NCI-H69 (cell line): ENCODE results near the gene KANTR.
"Not testable (repeated sequence)": the region's sequence is repeated elsewhere in the genome, so short reads cannot be mapped to it uniquely, and the experiment has no call there.

Experiments used
- DNase-seq: peaks from one replicate; lab custom pipeline; 2025; lab: John Stamatoyannopoulos, UW

The KANTR gene

DNA sequence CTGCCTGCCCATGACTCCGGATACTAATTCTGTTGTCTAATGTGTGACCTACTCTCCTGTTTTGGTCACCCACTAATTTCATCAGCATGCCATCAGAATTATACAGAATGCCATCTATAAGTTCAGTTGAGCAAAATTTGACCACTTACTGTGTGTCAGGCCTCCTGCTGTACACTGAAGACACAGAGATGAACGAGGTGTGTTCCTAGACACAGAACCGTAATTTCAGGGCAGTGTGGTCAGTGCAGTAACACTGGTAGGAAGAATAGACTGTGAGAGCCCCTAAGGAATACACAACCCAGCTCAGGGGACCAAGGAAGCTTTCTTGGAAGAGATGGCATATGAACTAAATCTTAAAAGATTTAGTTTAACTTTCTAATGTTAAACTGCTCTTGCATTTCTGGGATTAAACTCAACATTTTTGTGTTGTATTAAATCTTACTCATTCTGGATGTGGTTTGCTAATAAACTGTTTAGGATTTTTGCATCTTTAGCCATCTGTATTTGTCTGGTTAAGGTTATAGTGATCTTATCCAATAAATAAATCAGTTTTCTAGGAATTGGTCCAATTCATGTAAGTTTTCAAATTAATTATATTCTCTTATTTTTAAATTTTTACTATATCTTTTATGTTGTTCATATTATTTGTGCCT lies 34.3 kb downstream of the KANTR start:
- no peak for DNase-seq

DNA sequence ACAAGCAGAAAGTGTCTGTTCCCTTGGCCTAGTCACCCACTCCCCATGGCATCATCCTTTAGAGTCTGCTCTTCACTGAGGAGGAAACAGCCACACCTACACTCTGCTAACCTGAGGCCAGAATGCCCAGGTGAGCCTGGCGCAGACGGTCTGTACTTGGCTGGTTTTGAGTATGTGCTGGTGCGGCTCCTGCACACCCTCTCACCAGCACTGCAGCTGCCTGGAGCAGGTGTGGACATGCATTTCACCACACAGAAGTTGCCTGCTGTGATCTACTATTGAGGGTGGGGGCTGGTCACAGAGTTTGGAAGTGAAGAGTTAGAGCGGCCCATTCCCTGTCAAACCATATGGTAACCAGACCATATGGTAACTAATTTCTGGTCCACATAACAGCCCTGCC lies 39.5 kb downstream of the KANTR start:
- peak; percentile 0 for DNase-seq

DNA sequence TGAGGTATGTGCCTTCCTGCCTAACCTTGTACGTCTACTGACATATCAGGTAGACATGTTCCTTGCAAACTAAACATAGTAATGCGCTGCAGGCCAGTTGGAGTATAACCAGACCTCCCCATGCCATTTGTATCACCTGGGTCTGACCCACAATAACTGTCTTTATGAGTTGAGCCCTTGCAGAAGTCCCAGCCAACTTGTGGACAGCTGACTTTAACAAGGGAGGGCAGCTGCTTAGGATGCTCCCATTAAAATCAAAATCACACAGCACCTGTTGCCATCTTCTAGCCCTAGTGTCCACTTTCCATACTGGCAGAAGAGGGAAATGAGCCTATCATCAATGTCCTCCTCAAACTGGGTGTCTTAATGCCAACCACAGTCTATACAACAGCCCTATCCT lies 41.6 kb downstream of the KANTR start:
- DNase-seq: no peak

DNA sequence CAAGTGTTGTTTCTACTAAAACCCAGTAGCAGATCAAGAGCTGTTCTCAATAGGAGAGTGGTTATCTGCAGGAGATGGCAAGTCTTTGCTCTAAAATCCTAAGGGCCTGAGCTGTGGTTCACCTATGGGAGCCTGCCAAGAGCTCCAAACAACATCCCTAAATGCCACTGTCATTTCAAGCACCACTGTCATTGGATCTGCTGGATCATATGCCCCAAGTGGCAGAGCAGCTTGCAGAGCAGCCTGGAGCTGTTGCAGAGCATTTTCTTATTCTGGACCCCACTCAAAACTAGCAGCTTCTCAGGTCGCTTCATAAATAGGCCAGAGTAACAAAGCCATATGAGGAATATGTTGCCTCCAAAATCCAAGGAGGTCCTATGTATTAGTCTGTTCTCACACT lies 59.6 kb downstream of the KANTR start:
- DNase-seq: no peak

DNA sequence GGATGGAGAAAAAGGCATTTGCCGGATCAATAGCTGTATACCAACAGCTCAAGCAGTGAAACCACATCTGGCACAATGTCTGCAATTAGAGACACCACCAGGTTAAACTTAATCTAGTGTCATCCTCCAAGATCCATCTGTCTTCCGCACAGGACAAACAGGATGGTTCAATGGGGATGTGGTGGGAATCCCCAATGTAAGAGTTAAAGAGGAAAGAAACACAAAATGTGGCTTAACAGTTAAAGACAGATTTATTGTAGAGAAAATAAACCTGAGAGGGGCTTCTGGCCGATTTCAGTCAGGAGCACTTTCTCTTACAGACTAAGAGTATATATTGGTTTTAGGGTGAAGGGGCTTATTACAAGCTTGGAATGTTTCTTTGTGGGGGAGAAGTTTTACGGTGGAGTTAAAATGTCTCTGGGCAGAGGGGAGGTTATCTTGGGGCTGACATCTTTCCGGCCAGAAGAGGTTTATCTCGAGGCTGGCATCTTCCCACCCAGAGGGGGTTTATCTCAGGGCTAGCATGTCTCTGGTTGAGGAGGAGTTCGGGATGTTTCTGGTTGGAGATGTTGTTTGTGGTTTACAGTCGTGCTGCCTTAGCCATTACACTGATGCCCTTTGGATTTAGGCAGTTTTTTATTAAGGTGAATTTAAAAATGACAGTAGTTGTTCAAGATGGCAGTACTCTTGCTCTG lies 61.7 kb downstream of the KANTR start:
- no peak for DNase-seq

DNA sequence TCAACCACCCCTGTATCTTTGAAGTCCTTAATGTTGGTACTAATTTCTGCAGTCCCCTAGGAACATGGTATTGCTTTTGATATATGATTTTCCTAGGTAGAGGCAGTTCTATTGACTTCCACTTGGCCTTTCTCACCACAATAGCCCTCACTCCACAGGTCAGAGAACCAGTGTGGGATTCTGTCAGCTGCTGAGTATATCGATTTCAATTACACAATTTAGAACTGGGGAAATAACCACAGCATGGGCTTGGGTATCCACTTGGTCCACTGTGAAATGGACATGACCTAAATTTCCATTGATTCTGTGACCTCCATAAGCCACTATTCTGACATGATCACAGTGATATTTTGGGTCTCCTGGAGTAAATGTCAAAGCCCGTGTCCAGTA lies 62.3 kb downstream of the KANTR start:
- no peak for DNase-seq

GRCh38 chrX:53159184-53159583 lies 65.2 kb downstream of the KANTR start:
- no peak for DNase-seq

- DNase-seq: no peak
Observed at GRCh38 chrX:53160297-53160983, 66.5 kb downstream of the KANTR start.

- no peak for DNase-seq
Observed at GRCh38 chrX:53163436-53163835, 69.5 kb downstream of the KANTR start.

- DNase-seq: not testable (repeated sequence)
Observed at GRCh38 chrX:53164566-53164965, 70.6 kb downstream of the KANTR start.

GRCh38 chrX:53166103-53166502 lies 72.2 kb downstream of the KANTR start:
- DNase-seq: no peak

DNA sequence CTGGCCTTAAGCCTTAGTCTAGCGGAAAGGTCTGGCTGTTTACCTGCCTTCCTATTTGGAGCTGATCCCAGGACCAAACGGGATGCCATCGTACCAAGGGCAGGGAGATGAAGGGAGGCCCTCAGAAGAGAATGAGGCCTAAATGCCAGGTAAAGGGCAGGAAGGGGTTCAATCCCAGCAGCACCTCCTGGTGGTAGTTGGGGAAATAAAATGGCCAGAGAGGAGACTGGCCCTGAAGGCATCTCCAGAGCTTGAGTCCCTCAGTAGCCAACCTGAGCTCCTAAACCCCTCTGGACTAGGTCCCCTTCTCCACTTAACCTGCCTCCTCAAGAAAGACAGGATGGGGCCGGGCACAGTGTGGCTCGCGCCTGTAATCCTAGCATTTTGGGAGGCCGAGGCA lies 77.4 kb downstream of the KANTR start:
- DNase-seq: peak; percentile 0
